PC-9 (cell line): ENCODE measurements around the gene CYP1A1. TPM values are rescaled to one million over a fixed set of nuclear protein-coding genes. Genes with fewer than 3 reads are reported as not detected.

ENCODE experiments used
- BruUV-seq: library from RNA; stranded (reverse); fragments of 400-500 nt; replicated peaks from 2 replicates; lab custom pipeline; 2021; lab: Mats Ljungman, UMichigan
- CTCF ChIA-PET: fragments of 300-600 bp; sonication (Branson Sonifier 250); formaldehyde crosslinking; loops from one replicate; lab custom pipeline; 2022; ENCODE audit warnings: antibody characterized with exemption; lab: Charles Lee
- POLR2A ChIA-PET: fragments of 300-600 bp; sonication (Branson Sonifier 250); formaldehyde crosslinking; loops from one replicate; lab custom pipeline; 2022; ENCODE audit warnings: antibody characterized with exemption; ENCODE audit not compliant: unreplicated experiment; lab: Charles Lee
- DNase-seq, 2 experiments: peaks; one replicate each; pipeline versions ENCODE4 v3.0.0 to v3.0.0-alpha.2; 2015 to 2022; ENCODE audit warnings: mixed read lengths in 1 of 2
- H2AFZ ChIP-seq: fragments of 200-600 bp; sonication (generic); 2 replicates; pipeline ENCODE4 v1.8.1; 2017; ENCODE audit warnings: antibody characterized with exemption
- H3F3A ChIP-seq: fragments of 200-600 bp; sonication (generic); 2 replicates; pipeline ENCODE4 v1.8.1; 2017; ENCODE audit warnings: antibody characterized with exemption, mild to moderate bottlenecking, low read depth; ENCODE audit not compliant: insufficient read depth
- H3K27ac ChIP-seq: fragments of 200-600 bp; sonication (generic); 2 replicates; pipeline ENCODE4 v1.6.1; 2016; ENCODE audit warnings: mixed run types
- H3K27me3 ChIP-seq: fragments of 200-600 bp; sonication (generic); 2 replicates; pipeline ENCODE4 v1.6.1; 2016; ENCODE audit warnings: low read depth, mixed run types; ENCODE audit not compliant: insufficient read depth
- H3K36me3 ChIP-seq: fragments of 200-600 bp; sonication (generic); 2 replicates; pipeline ENCODE4 v1.6.1; 2016; ENCODE audit warnings: low read depth, mixed run types
- H3K4me1 ChIP-seq: fragments of 200-600 bp; sonication (generic); replicated peaks from 2 replicates; pipeline ENCODE4 v1.6.1; 2016; ENCODE audit warnings: mixed run types; ENCODE audit not compliant: insufficient read depth
- H3K4me2 ChIP-seq: fragments of 200-600 bp; sonication (generic); 2 replicates; pipeline ENCODE4 v1.6.1; 2017; ENCODE audit warnings: mixed run types
- H3K4me3 ChIP-seq: fragments of 200-600 bp; sonication (generic); 2 replicates; pipeline ENCODE4 v1.6.1; 2016; ENCODE audit warnings: mixed run types
- H3K79me2 ChIP-seq: fragments of 200-600 bp; sonication (generic); 2 replicates; pipeline ENCODE4 v1.6.1; 2017; ENCODE audit warnings: low read depth, mixed run types
- H3K9me2 ChIP-seq: fragments of 200-600 bp; sonication (generic); 2 replicates; pipeline ENCODE4 v1.8.1; 2017; ENCODE audit warnings: mild to moderate bottlenecking; ENCODE audit not compliant: insufficient read depth
- H3K9me3 ChIP-seq: fragments of 200-600 bp; sonication (generic); 2 replicates; pipeline ENCODE4 v1.8.1; 2016; ENCODE audit warnings: low read depth; ENCODE audit not compliant: insufficient read depth
- H4K20me1 ChIP-seq: fragments of 200-600 bp; sonication (generic); 2 replicates; pipeline ENCODE4 v1.8.1; 2017; ENCODE audit not compliant: insufficient read depth
- EZH2 ChIP-seq: fragments of 200-600 bp; sonication (generic); IDR thresholded peaks from 2 replicates; pipeline ENCODE4 v1.8.0; 2017; ENCODE audit warnings: antibody characterized with exemption, low read depth
- intact Hi-C: fragments of 100-400 bp; cut with micrococcal nuclease; formaldehyde crosslinking; loops from one replicate; pipeline ENCODE4 v1.10.0; 2022; ENCODE audit not compliant: unreplicated experiment
- total RNA-seq: library from RNA; stranded (reverse); gene quantifications from 2 replicates; pipeline ENCODE4 v1.2.3, GENCODE V29; 2021
- TF ChIP-seq, protein P1 (sequence below): fragments of 200-600 bp; sonication (generic); conservative IDR thresholded peaks from 2 replicates; pipeline ENCODE4 v1.6.1; 2017; ENCODE audit warnings: mixed run types, antibody characterized with exemption, mild to moderate bottlenecking, moderate library complexity

CYP1A1 gene
- total RNA-seq, 1 experiment from 2014 or later = 0.39 TPM

DNA sequence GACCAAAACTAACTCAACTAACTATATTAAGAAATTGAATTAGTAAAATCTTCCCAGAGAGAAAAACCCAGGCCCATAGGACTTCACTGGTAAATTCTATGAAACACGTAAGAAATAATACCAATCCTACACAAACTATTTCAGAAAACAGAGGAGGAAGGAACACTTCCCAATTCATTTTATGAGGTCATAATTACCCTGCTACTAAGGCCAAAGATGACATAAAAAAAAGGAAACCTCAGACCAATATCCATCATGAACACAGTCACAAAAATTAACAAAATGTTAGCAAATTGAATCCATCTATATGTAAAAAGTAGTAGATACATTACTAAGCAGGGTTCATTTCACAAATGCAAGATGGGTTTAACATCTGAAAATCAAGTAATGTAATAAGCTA is 33.0 kb downstream of the CYP1A1 start:
- Histone ChIP-seq H3K36me3 (0 out of 2 replicates have a peak, but pooled peaks cover 5% of the 10 kb centered on the region), H3K9me2 (no peaks in the 10 kb centered on the region), H3K4me2 (no peak overlapping the region), H4K20me1 (peaks cover 10% of the 10 kb centered on the region), H3K27me3 (no peaks in the 10 kb centered on the region), H3F3A (0 out of 2 replicates have a peak, but pooled peaks cover 7% of the 10 kb centered on the region), H3K9me3 (no peaks in the 10 kb centered on the region), H3K4me3 (no peak overlapping the region), H3K79me2 (peaks cover 65% of the 10 kb centered on the region), H3K4me1 (peaks cover 10% of the 10 kb centered on the region), H2AFZ (no peak overlapping the region), H3K27ac (no peak overlapping the region)
- no peak for TF ChIP-seq EZH2
- TF ChIP-seq, protein P1, sequence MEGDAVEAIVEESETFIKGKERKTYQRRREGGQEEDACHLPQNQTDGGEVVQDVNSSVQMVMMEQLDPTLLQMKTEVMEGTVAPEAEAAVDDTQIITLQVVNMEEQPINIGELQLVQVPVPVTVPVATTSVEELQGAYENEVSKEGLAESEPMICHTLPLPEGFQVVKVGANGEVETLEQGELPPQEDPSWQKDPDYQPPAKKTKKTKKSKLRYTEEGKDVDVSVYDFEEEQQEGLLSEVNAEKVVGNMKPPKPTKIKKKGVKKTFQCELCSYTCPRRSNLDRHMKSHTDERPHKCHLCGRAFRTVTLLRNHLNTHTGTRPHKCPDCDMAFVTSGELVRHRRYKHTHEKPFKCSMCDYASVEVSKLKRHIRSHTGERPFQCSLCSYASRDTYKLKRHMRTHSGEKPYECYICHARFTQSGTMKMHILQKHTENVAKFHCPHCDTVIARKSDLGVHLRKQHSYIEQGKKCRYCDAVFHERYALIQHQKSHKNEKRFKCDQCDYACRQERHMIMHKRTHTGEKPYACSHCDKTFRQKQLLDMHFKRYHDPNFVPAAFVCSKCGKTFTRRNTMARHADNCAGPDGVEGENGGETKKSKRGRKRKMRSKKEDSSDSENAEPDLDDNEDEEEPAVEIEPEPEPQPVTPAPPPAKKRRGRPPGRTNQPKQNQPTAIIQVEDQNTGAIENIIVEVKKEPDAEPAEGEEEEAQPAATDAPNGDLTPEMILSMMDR = no peak
- intact Hi-C loops = no loop called here
- ChIA-PET CTCF (no interaction called here), POLR2A (interaction anchor here (0.7 kb wide), 1 partner anchor 291 kb away, joined by 3 read pairs; no protein-coding TSS in a partner anchor)
- no peak for DNase-seq
- no TSS peak for BruUV-seq

DNA sequence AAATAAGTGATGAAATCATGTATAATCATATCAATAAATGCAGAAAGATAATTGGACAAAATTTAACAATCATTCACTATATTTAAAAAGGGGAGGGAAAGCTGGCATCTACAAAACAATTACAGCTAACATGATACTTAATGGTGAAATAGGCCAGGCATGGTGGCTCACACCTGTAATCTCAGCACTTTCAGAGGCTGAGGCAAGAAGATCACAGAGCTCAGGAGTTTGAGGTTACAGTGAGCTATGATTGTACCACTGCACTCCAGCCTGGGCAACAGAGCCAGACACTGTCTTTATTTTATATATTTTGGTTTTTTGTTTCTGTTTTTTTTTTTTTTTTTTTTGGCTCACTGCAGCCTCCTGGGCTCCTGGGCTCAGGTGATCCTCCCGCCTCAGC is 41.6 kb downstream of the CYP1A1 start:
- H3K27ac ChIP-seq = no peak overlapping the region
- ChIA-PET POLR2A (no interaction called here), CTCF (interaction anchor here (0.6 kb wide), 1 partner anchor 266 kb away, joined by 10 read pairs; no protein-coding TSS in a partner anchor)
- H3K9me2 ChIP-seq = no peaks in the 10 kb centered on the region
- H3K4me3 ChIP-seq = no peak overlapping the region
- no peak overlapping the region for H3K4me2 ChIP-seq
- H3K4me1 ChIP-seq = no peaks in the 10 kb centered on the region
- H3K36me3 ChIP-seq = no peaks in the 10 kb centered on the region; the same call in 1 of the 2 replicates
- intact Hi-C loops = no loop called here
- H3F3A ChIP-seq = no peaks in the 10 kb centered on the region
- peaks cover 9% of the 10 kb centered on the region for H3K79me2 ChIP-seq
- no peaks in the 10 kb centered on the region for H3K27me3 ChIP-seq
- no peak overlapping the region for H2AFZ ChIP-seq
- H4K20me1 ChIP-seq = peaks cover 19% of the 10 kb centered on the region; the same call in 1 of the 2 replicates
- BruUV-seq = no TSS peak
- TF ChIP-seq EZH2 = no peak
- TF ChIP-seq, protein P1 = no peak
- no peaks in the 10 kb centered on the region for H3K9me3 ChIP-seq
- no peak for DNase-seq

DNA sequence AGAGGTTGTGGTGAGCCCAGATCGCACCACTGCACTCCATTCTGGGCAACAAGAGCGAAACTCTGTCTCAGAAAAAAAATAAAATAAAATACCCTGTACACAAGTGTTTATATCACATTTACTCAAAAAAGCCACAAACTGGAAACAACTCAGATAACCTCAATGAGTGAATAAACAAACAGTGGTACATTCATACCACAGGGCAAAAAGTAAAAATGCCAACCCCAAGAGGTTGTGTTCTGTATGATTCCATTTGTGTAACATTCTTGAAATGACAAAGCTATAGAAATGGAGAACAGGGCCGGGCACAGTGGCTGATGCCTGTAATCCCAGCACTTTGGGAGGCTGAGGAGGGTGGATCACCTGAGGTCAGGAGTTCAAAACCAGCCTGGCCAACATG is 42.4 kb downstream of the CYP1A1 start:
- H3F3A ChIP-seq = no peaks in the 10 kb centered on the region
- no peaks in the 10 kb centered on the region for H3K9me2 ChIP-seq
- H3K27me3 ChIP-seq = no peaks in the 10 kb centered on the region
- H3K4me3 ChIP-seq = no peak overlapping the region
- no peak overlapping the region for H2AFZ ChIP-seq
- H3K27ac ChIP-seq = no peak overlapping the region
- CTCF ChIA-PET = no interaction called here
- no TSS peak for BruUV-seq
- POLR2A ChIA-PET = no interaction called here
- TF ChIP-seq, protein P1 = no peak
- no peak for TF ChIP-seq EZH2
- H3K79me2 ChIP-seq = peaks cover 14% of the 10 kb centered on the region
- no peaks in the 10 kb centered on the region for H3K9me3 ChIP-seq
- intact Hi-C loops = no loop called here
- no peaks in the 10 kb centered on the region; the same call in 1 of the 2 replicates for H3K36me3 ChIP-seq
- H3K4me2 ChIP-seq = no peak overlapping the region
- H4K20me1 ChIP-seq = peaks cover 22% of the 10 kb centered on the region
- H3K4me1 ChIP-seq = no peaks in the 10 kb centered on the region
- no peak for DNase-seq
